Thyroid gland (tissue), 4 donors: Measurements from ENCODE around the gene CEP131.

ENCODE experiments used
- POLR2A ChIP-seq, 2 donors: fragments of 450-650 bp; IDR thresholded peaks; one replicate each; pipeline ENCODE4 v1.6.1; 2017; ENCODE audit warnings: antibody characterized with exemption in 2 of 2, mild to moderate bottlenecking in 2 of 2, moderate library complexity in 1 of 2
- TF ChIP-seq, protein P1 (sequence below), 6 experiments: fragments of 200-600 bp in 3 of 6; fragments of 450-650 bp in 3 of 6; sonication (generic) in 3 of 6; IDR thresholded peaks; one replicate each; pipeline ENCODE4 v1.5.1; 2016 to 2019; ENCODE audit warnings: antibody characterized with exemption in 6 of 6, mild to moderate bottlenecking in 2 of 6, inconsistent platforms in 1 of 6, moderate library complexity in 1 of 6

DNA sequence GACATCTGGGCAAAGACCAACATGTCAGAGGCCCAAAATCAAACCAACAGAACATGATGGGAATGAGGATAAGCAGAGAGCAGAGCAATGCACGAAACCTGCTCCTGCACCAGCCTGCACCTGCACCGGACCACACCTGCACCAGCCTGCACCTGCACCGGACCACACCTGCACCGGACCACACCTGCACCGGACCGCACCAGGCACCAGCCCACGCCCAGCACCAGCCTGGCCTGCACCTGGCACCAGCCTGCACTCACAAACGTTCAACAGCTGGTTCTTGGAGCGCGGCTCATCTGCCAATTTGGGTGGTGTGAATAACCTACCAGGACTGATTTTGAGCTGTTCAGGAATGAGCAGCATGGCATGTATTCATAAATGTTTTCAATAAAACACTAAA lies 18.2 kb downstream of the CEP131 start:
- TF ChIP-seq, protein P1, sequence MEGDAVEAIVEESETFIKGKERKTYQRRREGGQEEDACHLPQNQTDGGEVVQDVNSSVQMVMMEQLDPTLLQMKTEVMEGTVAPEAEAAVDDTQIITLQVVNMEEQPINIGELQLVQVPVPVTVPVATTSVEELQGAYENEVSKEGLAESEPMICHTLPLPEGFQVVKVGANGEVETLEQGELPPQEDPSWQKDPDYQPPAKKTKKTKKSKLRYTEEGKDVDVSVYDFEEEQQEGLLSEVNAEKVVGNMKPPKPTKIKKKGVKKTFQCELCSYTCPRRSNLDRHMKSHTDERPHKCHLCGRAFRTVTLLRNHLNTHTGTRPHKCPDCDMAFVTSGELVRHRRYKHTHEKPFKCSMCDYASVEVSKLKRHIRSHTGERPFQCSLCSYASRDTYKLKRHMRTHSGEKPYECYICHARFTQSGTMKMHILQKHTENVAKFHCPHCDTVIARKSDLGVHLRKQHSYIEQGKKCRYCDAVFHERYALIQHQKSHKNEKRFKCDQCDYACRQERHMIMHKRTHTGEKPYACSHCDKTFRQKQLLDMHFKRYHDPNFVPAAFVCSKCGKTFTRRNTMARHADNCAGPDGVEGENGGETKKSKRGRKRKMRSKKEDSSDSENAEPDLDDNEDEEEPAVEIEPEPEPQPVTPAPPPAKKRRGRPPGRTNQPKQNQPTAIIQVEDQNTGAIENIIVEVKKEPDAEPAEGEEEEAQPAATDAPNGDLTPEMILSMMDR (IDR thresholded peaks at IDR 0.05): no peak
- TF ChIP-seq POLR2A (IDR thresholded peaks at IDR 0.05): no peak
